ENCODE measurements around the gene GIPC2.
"Not testable (repeated sequence)": the region's sequence is repeated elsewhere in the genome, so short reads cannot be mapped to it uniquely, and the experiment has no call there.

The GIPC2 gene

GRCh38 chr1:78045926-78046778 is at the start of gene GIPC2:
Gene GIPC2 (plus strand): TSS chr1:78045966. CDS start chr1:78046095, 129 bp downstream.
- no peaks in the 10 kb centered on the region for H3K79me2 ChIP-seq (ENCODE audit: control insufficient read depth, insufficient read depth, low read length, unreplicated experiment)
- H3K36me3 ChIP-seq (ENCODE audit: insufficient read depth, low read length), result no peaks in the 10 kb centered on the region
- H3K4me3 ChIP-seq (ENCODE audit: low read depth, low read length), result peak within 1 kb of the TSS; percentile 82
- no peaks in the 10 kb centered on the region for H3K4me1 ChIP-seq (ENCODE audit: control insufficient read depth, insufficient read depth, low read length, unreplicated experiment)
- peaks cover 31% of the 10 kb centered on the region for H3K27me3 ChIP-seq (ENCODE audit: insufficient read depth, low read length)
- no peak within 1 kb of the TSS for H3K27ac ChIP-seq (ENCODE audit: low read depth, low read length)
- peak within 1 kb of the TSS; percentile 77 for H2AFZ ChIP-seq (ENCODE audit: low read length, unreplicated experiment)

- Histone ChIP-seq H3K4me1 (ENCODE audit: control insufficient read depth, insufficient read depth, low read length, unreplicated experiment) (peaks cover 5% of the 10 kb centered on the region), H3K27ac (ENCODE audit: low read depth, low read length) (no peak overlapping the region), H2AFZ (ENCODE audit: low read length, unreplicated experiment) (no peak overlapping the region), H3K79me2 (ENCODE audit: control insufficient read depth, insufficient read depth, low read length, unreplicated experiment) (peaks cover 24% of the 10 kb centered on the region), H3K27me3 (ENCODE audit: insufficient read depth, low read length) (no peaks in the 10 kb centered on the region), H3K36me3 (ENCODE audit: insufficient read depth, low read length) (no peaks in the 10 kb centered on the region; the same call in 1 of the 2 replicates), H3K4me3 (ENCODE audit: low read depth, low read length) (no peak overlapping the region)
These were observed 49.0 kb upstream of the GIPC2 start for GRCh38 chr1:77996734-77997133.

GRCh38 chr1:78000536-78000935 is 45.2 kb upstream of the GIPC2 start:
- H3K4me3 ChIP-seq (ENCODE audit: low read depth, low read length); H2AFZ ChIP-seq (ENCODE audit: low read length, unreplicated experiment); H3K27ac ChIP-seq (ENCODE audit: low read depth, low read length); H3K27me3 ChIP-seq (ENCODE audit: insufficient read depth, low read length); H3K36me3 ChIP-seq (ENCODE audit: insufficient read depth, low read length): not testable (repeated sequence)
- H3K4me1 ChIP-seq (ENCODE audit: control insufficient read depth, insufficient read depth, low read length, unreplicated experiment), result peaks cover 17% of the 10 kb centered on the region
- H3K79me2 ChIP-seq (ENCODE audit: control insufficient read depth, insufficient read depth, low read length, unreplicated experiment), result peaks cover 30% of the 10 kb centered on the region

- H3K79me2 ChIP-seq (ENCODE audit: control insufficient read depth, insufficient read depth, low read length, unreplicated experiment), result peaks cover 47% of the 10 kb centered on the region
- peak overlapping the region; percentile 94 for H3K27ac ChIP-seq (ENCODE audit: low read depth, low read length)
- H3K36me3 ChIP-seq (ENCODE audit: insufficient read depth, low read length), result peaks cover 6% of the 10 kb centered on the region; the same call in 1 of the 2 replicates
- H3K4me3 ChIP-seq (ENCODE audit: low read depth, low read length), result peak overlapping the region; percentile 96
- no peak overlapping the region for H2AFZ ChIP-seq (ENCODE audit: low read length, unreplicated experiment)
- peaks cover 17% of the 10 kb centered on the region for H3K4me1 ChIP-seq (ENCODE audit: control insufficient read depth, insufficient read depth, low read length, unreplicated experiment)
- no peaks in the 10 kb centered on the region for H3K27me3 ChIP-seq (ENCODE audit: insufficient read depth, low read length)
These were observed 42.6 kb upstream of the GIPC2 start for GRCh38 chr1:78003070-78003746.

- Histone ChIP-seq H3K79me2 (ENCODE audit: control insufficient read depth, insufficient read depth, low read length, unreplicated experiment) (peaks cover 52% of the 10 kb centered on the region), H3K4me1 (ENCODE audit: control insufficient read depth, insufficient read depth, low read length, unreplicated experiment) (peaks cover 18% of the 10 kb centered on the region), H3K4me3 (ENCODE audit: low read depth, low read length) (peak overlapping the region; percentile 96), H3K36me3 (ENCODE audit: insufficient read depth, low read length) (peaks cover 6% of the 10 kb centered on the region; the same call in 1 of the 2 replicates), H3K27ac (ENCODE audit: low read depth, low read length) (peak overlapping the region; percentile 94), H2AFZ (ENCODE audit: low read length, unreplicated experiment) (peak overlapping the region; percentile 31), H3K27me3 (ENCODE audit: insufficient read depth, low read length) (no peaks in the 10 kb centered on the region)
These were observed 41.7 kb upstream of the GIPC2 start for GRCh38 chr1:78003882-78004718.

GRCh38 chr1:78004719-78005447 is 40.9 kb upstream of the GIPC2 start, which contains the start of gene DNAJB4:
Gene DNAJB4 (plus strand): TSS chr1:78004939. CDS start chr1:78005111, 172 bp downstream.
- Histone ChIP-seq H2AFZ (ENCODE audit: low read length, unreplicated experiment) (peak within 1 kb of the TSS; percentile 31), H3K27ac (ENCODE audit: low read depth, low read length) (peak within 1 kb of the TSS; percentile 94), H3K79me2 (ENCODE audit: control insufficient read depth, insufficient read depth, low read length, unreplicated experiment) (peaks cover 60% of the 10 kb centered on the region)

GRCh38 chr1:78005448-78005722 is 40.4 kb upstream of the GIPC2 start:
- H3K79me2 ChIP-seq (ENCODE audit: control insufficient read depth, insufficient read depth, low read length, unreplicated experiment), result peaks cover 65% of the 10 kb centered on the region
- H2AFZ ChIP-seq (ENCODE audit: low read length, unreplicated experiment), result no peak overlapping the region
- peaks cover 26% of the 10 kb centered on the region for H3K4me1 ChIP-seq (ENCODE audit: control insufficient read depth, insufficient read depth, low read length, unreplicated experiment)
- H3K27me3 ChIP-seq (ENCODE audit: insufficient read depth, low read length), result no peaks in the 10 kb centered on the region
- peak overlapping the region; percentile 94 for H3K27ac ChIP-seq (ENCODE audit: low read depth, low read length)
- H3K4me3 ChIP-seq (ENCODE audit: low read depth, low read length), result peak overlapping the region; percentile 96
- H3K36me3 ChIP-seq (ENCODE audit: insufficient read depth, low read length), result peaks cover 6% of the 10 kb centered on the region; the same call in 1 of the 2 replicates

More at GRCh38 chr1:78004719-78005447, 40.9 kb upstream of the GIPC2 start, which contains the start of gene DNAJB4:
- H3K36me3 ChIP-seq (ENCODE audit: insufficient read depth, low read length), result peaks cover 6% of the 10 kb centered on the region; the same call in 1 of the 2 replicates
- H3K27me3 ChIP-seq (ENCODE audit: insufficient read depth, low read length), result no peaks in the 10 kb centered on the region
- peak within 1 kb of the TSS; percentile 96 for H3K4me3 ChIP-seq (ENCODE audit: low read depth, low read length)
- peaks cover 26% of the 10 kb centered on the region for H3K4me1 ChIP-seq (ENCODE audit: control insufficient read depth, insufficient read depth, low read length, unreplicated experiment)

GRCh38 chr1:78005755-78006154 is 40.0 kb upstream of the GIPC2 start:
- Histone ChIP-seq H3K36me3 (ENCODE audit: insufficient read depth, low read length) (peaks cover 6% of the 10 kb centered on the region; the same call in 1 of the 2 replicates), H3K79me2 (ENCODE audit: control insufficient read depth, insufficient read depth, low read length, unreplicated experiment) (peaks cover 68% of the 10 kb centered on the region), H3K4me1 (ENCODE audit: control insufficient read depth, insufficient read depth, low read length, unreplicated experiment) (peaks cover 30% of the 10 kb centered on the region), H3K27ac (ENCODE audit: low read depth, low read length) (peak overlapping the region; percentile 94), H3K27me3 (ENCODE audit: insufficient read depth, low read length) (no peaks in the 10 kb centered on the region), H2AFZ (ENCODE audit: low read length, unreplicated experiment) (no peak overlapping the region), H3K4me3 (ENCODE audit: low read depth, low read length) (peak overlapping the region; percentile 96)

GRCh38 chr1:78006521-78006920 is 39.2 kb upstream of the GIPC2 start:
- Histone ChIP-seq H3K4me3 (ENCODE audit: low read depth, low read length) (peak overlapping the region; percentile 96), H3K27me3 (ENCODE audit: insufficient read depth, low read length) (no peaks in the 10 kb centered on the region), H3K36me3 (ENCODE audit: insufficient read depth, low read length) (peaks cover 6% of the 10 kb centered on the region; the same call in 1 of the 2 replicates), H2AFZ (ENCODE audit: low read length, unreplicated experiment) (no peak overlapping the region), H3K27ac (ENCODE audit: low read depth, low read length) (peak overlapping the region; percentile 94), H3K79me2 (ENCODE audit: control insufficient read depth, insufficient read depth, low read length, unreplicated experiment) (peaks cover 76% of the 10 kb centered on the region), H3K4me1 (ENCODE audit: control insufficient read depth, insufficient read depth, low read length, unreplicated experiment) (peaks cover 34% of the 10 kb centered on the region)

Data from ACC112 (cell line).